Natural killer cell (primary cell): ENCODE results near the gene MARCHF10. TPM values are rescaled to one million over a fixed set of nuclear protein-coding genes. Genes with fewer than 3 reads are reported as not detected.

Experiments used
- ATAC-seq, 3 donors: fragments of 150-1000 bp in 2 of 3; fragments of 200-7000 bp in 1 of 3; cut with Tn5 transposase; 1 replicate in 1 of 3; 2 replicates in 2 of 3; pipeline ENCODE4 v1.10.0; 2021; ENCODE audit warnings: mild to moderate bottlenecking in 2 of 3, moderate library complexity in 2 of 3
- DNase-seq, 2 donors: peaks; one replicate each; pipeline versions ENCODE4 v3.0.0 to v3.0.0-alpha.2; 2013 to 2021; ENCODE audit warnings: mixed read lengths in 1 of 2
- H3K27ac ChIP-seq: one replicate; pipeline ENCODE4 v1.5.1; 2013; ENCODE audit warnings: mild to moderate bottlenecking, low read length
- H3K27me3 ChIP-seq: one replicate; pipeline ENCODE4 v1.6.1; 2013; ENCODE audit warnings: low read length; ENCODE audit not compliant: control insufficient read depth, insufficient read depth
- H3K36me3 ChIP-seq: one replicate; pipeline ENCODE4 v1.6.1; 2013; ENCODE audit warnings: low read length; ENCODE audit not compliant: control insufficient read depth, insufficient read depth
- H3K4me1 ChIP-seq: one replicate; pipeline ENCODE4 v1.6.1; 2013; ENCODE audit warnings: low read length; ENCODE audit not compliant: control insufficient read depth, insufficient read depth
- H3K4me3 ChIP-seq: one replicate; pipeline ENCODE4 v1.5.1; 2013; ENCODE audit warnings: low read length
- H3K9me3 ChIP-seq: one replicate; pipeline ENCODE4 v1.6.1; 2013; ENCODE audit warnings: low read length; ENCODE audit not compliant: control insufficient read depth, insufficient read depth
- H3K27ac Mint-ChIP-seq, 2 donors: one replicate each; pipeline ENCODE4 v1.8.0; 2022; ENCODE audit warnings: mild to moderate bottlenecking in 2 of 2, mixed read lengths in 2 of 2, moderate library complexity in 1 of 2
- H3K27me3 Mint-ChIP-seq, 2 donors: one replicate each; pipeline ENCODE4 v1.8.0; 2022; ENCODE audit warnings: low read depth in 2 of 2, mixed read lengths in 2 of 2
- H3K36me3 Mint-ChIP-seq: one replicate; pipeline ENCODE4 v1.8.0; 2022; ENCODE audit warnings: mixed read lengths
- H3K4me1 Mint-ChIP-seq, 2 donors: one replicate each; pipeline ENCODE4 v1.8.0; 2022; ENCODE audit warnings: mixed read lengths in 2 of 2
- H3K4me3 Mint-ChIP-seq: one replicate; pipeline ENCODE4 v1.8.0; 2022; ENCODE audit warnings: mild to moderate bottlenecking, moderate library complexity, mixed read lengths
- H3K9me3 Mint-ChIP-seq, 2 donors: one replicate each; pipeline ENCODE4 v1.8.0; 2022; ENCODE audit warnings: mixed read lengths in 2 of 2
- WGBS: methylation state at CpG from one replicate; pipeline ENCODE4 v1.1.7; 2013; ENCODE audit warnings: missing lambda C conversion rate; ENCODE audit not compliant: insufficient coverage; 5-methylcytosine and 5-hydroxymethylcytosine counted together
- intact Hi-C: fragments of 100-400 bp; cut with micrococcal nuclease; formaldehyde crosslinking; loops from one replicate; pipeline ENCODE4 v1.14.2; 2022
- total RNA-seq, 4 donors: library from RNA; stranded (reverse); fragments of 120-200 nt in 1 of 4; gene quantifications; one replicate each; pipeline versions ENCODE4 v1.2.3 to v1.2.4, GENCODE V29; 2013 to 2022
- TF ChIP-seq, protein P1 (sequence below): fragments of 200-600 bp; IDR thresholded peaks from one replicate; pipeline ENCODE4 v1.8.0; 2022; ENCODE audit warnings: antibody characterized with exemption

The MARCHF10 gene
- total RNA-seq, 3 donors from 2014 or later (not counting 1 experiment from before 2014, with no cell fraction given): 0.35 to 1.2 (median 0.40) TPM

DNA sequence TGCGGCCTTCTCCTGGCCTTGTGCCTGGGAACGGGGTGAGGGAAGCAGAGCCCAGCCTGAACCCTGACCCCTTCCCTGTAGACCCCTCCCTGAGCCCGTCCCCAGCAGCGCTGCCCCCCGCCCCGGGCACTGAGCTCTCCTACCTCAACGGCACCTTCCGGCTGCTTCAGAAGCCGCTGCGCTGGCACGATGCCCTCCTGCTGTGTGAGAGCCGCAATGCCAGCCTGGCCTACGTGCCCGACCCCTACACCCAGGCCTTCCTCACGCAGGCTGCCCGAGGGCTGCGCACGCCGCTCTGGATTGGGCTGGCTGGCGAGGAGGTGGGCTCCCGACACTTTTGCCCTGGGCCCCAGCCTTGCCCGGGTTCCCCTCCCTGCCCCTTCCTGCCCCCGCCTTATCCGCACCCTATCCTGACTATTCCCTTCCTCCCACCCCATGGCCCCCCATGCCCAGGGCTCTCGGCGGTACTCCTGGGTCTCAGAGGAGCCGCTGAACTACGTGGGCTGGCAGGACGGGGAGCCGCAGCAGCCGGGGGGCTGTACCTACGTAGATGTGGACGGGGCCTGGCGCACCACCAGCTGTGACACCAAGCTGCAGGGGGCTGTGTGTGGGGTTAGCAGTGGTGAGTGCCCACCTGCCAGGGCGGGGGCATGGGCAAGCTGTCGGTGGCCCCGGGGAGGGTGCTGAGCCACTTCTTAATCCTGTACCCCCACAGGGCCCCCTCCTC is 118.5 kb downstream of the MARCHF10 start:
- H3K36me3 Mint-ChIP-seq: no peaks in the 10 kb centered on the region
- no peak for DNase-seq
- no peak for ATAC-seq

DNA sequence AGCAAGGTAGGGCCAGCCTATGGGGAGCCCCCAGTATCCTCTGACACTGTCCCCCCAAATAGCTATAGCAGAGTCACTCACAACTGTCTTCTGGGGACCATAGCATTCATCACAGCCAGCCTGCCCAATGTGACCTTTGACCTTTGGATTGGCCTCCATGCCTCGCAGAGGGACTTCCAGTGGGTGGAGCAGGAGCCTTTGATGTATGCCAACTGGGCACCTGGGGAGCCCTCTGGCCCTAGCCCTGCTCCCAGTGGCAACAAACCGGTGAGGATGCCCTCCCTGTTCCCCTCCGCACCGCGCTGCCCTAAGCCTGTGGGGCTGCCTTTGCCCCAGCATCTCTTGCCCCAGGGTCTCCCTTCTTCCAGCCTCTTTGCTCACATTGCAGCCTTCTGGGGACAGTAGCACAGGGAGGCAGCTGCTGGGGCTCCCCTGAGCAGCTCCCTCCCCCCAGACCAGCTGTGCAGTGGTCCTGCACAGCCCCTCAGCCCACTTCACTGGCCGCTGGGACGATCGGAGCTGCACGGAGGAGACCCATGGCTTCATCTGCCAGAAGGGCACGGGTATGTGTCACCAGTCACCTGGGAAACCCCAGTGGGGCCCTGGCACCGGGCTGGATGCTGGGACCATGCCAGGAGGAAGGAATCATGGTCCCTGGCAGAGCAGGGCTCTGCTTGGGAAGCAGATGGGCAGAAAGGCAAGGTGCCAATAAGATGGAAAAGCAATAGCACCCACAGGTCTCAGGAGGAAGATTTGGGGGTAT is 119.5 kb downstream of the MARCHF10 start:
- H3K4me1 ChIP-seq: no peaks in the 10 kb centered on the region
- no peaks in the 10 kb centered on the region for H3K9me3 ChIP-seq
- no peaks in the 10 kb centered on the region for H3K27me3 ChIP-seq
- Mint-ChIP-seq H3K4me3 (no peak overlapping the region), H3K36me3 (no peaks in the 10 kb centered on the region), H3K9me3 (no peaks in the 10 kb centered on the region), H3K4me1 (no peaks in the 10 kb centered on the region), H3K27me3 (no peaks in the 10 kb centered on the region), H3K27ac (no peak overlapping the region)
- TF ChIP-seq, protein P1, sequence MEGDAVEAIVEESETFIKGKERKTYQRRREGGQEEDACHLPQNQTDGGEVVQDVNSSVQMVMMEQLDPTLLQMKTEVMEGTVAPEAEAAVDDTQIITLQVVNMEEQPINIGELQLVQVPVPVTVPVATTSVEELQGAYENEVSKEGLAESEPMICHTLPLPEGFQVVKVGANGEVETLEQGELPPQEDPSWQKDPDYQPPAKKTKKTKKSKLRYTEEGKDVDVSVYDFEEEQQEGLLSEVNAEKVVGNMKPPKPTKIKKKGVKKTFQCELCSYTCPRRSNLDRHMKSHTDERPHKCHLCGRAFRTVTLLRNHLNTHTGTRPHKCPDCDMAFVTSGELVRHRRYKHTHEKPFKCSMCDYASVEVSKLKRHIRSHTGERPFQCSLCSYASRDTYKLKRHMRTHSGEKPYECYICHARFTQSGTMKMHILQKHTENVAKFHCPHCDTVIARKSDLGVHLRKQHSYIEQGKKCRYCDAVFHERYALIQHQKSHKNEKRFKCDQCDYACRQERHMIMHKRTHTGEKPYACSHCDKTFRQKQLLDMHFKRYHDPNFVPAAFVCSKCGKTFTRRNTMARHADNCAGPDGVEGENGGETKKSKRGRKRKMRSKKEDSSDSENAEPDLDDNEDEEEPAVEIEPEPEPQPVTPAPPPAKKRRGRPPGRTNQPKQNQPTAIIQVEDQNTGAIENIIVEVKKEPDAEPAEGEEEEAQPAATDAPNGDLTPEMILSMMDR: no peak
- DNase-seq (no peak), ATAC-seq (no peak)
- no peak overlapping the region for H3K4me3 ChIP-seq
- intact Hi-C loops: no loop called here
- no peaks in the 10 kb centered on the region for H3K36me3 ChIP-seq
- H3K27ac ChIP-seq: no peak overlapping the region
- 89% methylated on average over 11 of the region's 11 CpGs for WGBS

More for the DNA sequence above, 118.5 kb downstream of the MARCHF10 start:
- Mint-ChIP-seq H3K4me1 (no peaks in the 10 kb centered on the region), H3K9me3 (no peaks in the 10 kb centered on the region), H3K27me3 (no peaks in the 10 kb centered on the region), H3K27ac (no peak overlapping the region), H3K4me3 (no peak overlapping the region)
- no peaks in the 10 kb centered on the region for H3K4me1 ChIP-seq
- no peak overlapping the region for H3K4me3 ChIP-seq
- H3K27me3 ChIP-seq: no peaks in the 10 kb centered on the region
- 91% methylated on average over 37 of the region's 37 CpGs for WGBS
- no peak overlapping the region for H3K27ac ChIP-seq
- no peaks in the 10 kb centered on the region for H3K36me3 ChIP-seq
- intact Hi-C loops: no loop called here
- TF ChIP-seq, protein P1: no peak
- no peaks in the 10 kb centered on the region for H3K9me3 ChIP-seq

DNA sequence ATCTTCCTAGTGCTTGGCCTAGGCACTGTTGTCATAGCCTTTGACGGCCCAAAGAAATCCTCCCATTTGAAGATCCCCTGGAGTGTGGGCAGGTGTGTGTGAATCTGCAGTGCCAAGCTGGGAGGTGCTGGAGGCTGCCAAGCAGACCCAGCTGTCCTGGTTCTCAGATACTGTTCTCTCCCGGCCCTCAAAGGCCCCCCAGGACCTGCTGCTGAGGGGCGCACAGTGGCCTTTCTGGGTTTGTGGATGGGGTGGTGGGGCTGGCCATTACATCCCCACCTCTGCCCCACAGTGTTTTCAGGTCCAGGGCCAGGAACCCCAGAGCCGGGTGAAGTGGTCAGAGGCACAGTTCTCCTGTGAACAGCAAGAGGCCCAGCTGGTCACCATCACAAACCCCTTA is 120.1 kb downstream of the MARCHF10 start:
- ATAC-seq (no peak), DNase-seq (no peak)
- whole genome bisulfite sequencing: 95% methylated on average over 3 of the region's 4 CpGs
- H3K27ac Mint-ChIP-seq: no peak overlapping the region
- Histone ChIP-seq H3K27me3 (no peaks in the 10 kb centered on the region), H3K4me3 (no peak overlapping the region), H3K27ac (no peak overlapping the region), H3K9me3 (no peaks in the 10 kb centered on the region), H3K36me3 (no peaks in the 10 kb centered on the region), H3K4me1 (no peaks in the 10 kb centered on the region)
- no peaks in the 10 kb centered on the region for H3K36me3 Mint-ChIP-seq
- TF ChIP-seq, protein P1: no peak
- intact Hi-C loops: no loop called here
- H3K4me3 Mint-ChIP-seq: no peak overlapping the region
- H3K27me3 Mint-ChIP-seq: no peaks in the 10 kb centered on the region
- H3K9me3 Mint-ChIP-seq: no peaks in the 10 kb centered on the region
- no peaks in the 10 kb centered on the region for H3K4me1 Mint-ChIP-seq
